Muscle of arm (tissue), 12 donors: Measurements from ENCODE around the gene MMP24. TPM values are rescaled to one million over a fixed set of nuclear protein-coding genes. Genes with fewer than 3 reads are reported as not detected.
A peak's percentile ranks its signal among the peaks of the same experiment; 100 is the strongest.

ENCODE experiments used
- DNase-seq: peaks from one replicate; pipeline ENCODE4 v3.0.0-alpha.2; 2013
- polyA plus RNA-seq, 12 donors: library from polyadenylated mRNA; unstranded; fragments of 120-200 nt; gene quantifications; one replicate each; pipeline ENCODE4 v1.2.1, GENCODE V29; 2013; ENCODE audit not compliant: insufficient read length in 12 of 12

Gene MMP24
- polyA plus RNA-seq, 12 donors: 0.19 to 0.77 (median 0.44) TPM; not detected in 2

DNA sequence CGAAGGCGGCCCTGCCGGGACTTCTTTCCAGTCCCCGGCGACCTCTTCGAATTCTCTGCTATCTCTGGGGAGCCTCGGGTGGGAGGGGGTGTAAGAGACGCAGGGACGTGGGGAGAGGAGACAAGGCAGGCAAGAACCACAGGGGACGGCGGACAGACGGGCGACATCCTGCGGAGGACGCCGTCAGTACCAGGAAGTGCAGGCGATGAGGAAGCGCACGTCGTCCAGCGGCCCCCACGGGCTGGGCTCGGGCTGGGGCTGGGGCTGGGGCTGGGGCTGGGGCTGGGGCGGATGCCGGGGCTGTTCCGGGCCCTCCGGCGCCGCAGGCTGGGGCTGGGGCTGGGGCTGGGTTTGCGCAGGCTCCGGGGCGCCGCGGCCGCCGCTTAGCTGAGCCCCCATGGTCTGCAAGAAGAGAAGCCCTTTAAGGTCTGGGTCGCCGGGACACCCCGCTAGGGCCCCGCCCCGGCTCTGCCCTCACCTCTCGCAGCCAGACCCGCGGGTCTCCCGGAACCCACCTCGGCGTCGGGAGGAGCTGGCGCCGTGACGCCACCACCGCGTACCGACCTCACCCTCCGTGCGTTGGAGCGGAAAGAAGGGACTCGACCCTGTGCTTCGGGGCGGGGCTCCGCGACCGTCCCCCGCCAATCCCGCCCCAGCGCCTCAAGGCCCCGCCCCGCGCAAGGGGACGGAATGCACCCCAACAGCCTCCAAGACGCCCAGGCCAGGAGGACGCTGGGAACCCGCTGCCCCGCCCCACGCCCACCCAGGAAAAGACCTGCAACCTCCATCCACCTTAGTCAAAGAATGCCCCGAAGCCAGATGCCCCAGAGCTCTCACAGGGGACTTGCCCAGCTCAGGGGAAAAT is 51.3 kb downstream of the MMP24 start, which contains the start of gene MMP24OS:
Gene MMP24OS, minus strand, starts transcription at position 592 of the 865 bp plus-strand sequence. Its CDS starts 193 bp downstream, at position 399.
- DNase-seq: peak; percentile 89

DNA sequence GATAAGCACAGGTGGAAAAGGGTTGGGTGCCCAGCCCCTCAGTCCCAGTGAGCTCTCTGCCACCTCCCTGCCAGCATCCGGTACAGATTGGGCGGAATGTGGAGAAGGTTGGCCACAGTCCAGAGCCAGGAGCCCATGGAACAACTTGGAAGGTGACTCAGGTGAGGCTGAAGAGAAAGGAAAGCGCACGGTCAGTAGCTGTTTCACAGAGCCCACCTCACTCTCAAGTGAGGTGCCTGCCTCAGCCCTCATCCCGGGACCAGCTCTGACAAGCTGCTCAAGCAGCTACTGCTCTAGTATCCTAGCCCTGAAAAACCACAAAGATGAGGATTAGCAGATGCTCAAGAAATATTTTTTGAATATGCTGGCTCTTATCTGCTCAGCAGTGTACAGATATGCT is 52.5 kb downstream of the MMP24 start:
- no peak for DNase-seq

DNA sequence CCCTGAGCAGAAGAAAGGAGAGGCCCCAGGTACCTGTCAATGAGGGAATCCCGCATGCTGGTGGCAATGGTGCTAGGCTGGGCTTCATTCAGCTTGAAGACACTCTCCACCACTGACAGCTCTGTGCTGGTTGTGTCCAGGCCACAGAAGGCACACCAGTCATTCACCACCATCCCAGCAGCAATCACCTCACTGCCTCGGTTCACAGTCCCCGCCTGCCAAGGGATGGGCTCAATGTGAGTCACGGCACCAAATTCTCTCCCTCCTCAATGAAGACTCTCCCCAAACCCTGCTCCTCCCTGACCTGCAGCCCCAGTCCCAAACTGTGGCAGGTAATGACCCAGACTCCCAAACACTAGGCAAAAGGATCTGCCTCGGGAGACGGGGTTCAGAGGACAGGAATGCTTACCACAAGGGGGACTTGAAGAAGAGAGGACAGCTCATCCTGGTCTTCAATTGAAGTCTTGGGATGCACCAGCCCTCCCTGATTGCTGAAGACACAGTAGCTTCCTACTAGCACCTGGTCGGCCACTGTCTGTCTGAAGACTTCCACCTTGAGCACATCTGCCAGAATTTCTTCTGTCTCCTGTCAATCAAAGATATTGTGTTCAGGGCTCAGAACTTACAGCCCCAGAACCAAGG is 53.2 kb downstream of the MMP24 start:
- no peak for DNase-seq

DNA sequence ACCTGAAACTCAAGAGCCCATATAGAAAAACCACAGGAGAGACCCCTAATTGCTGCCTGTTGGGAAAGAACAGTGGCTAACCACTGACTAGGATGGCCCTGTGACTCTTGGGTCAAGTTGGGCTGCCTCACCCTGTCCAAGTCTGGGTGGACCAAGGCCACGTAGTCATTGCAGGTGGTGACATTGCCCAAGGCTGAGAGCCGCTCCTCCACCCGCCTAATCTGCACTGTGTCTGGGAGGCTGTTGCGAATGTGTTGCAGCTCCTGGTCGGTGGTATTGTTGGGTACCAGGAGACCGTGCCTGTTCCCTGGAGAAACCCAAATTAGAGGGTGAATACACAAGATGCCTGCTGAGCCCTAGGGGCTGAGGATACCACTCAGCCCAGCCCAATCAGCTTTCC is 54.0 kb downstream of the MMP24 start:
- no peak for DNase-seq

DNA sequence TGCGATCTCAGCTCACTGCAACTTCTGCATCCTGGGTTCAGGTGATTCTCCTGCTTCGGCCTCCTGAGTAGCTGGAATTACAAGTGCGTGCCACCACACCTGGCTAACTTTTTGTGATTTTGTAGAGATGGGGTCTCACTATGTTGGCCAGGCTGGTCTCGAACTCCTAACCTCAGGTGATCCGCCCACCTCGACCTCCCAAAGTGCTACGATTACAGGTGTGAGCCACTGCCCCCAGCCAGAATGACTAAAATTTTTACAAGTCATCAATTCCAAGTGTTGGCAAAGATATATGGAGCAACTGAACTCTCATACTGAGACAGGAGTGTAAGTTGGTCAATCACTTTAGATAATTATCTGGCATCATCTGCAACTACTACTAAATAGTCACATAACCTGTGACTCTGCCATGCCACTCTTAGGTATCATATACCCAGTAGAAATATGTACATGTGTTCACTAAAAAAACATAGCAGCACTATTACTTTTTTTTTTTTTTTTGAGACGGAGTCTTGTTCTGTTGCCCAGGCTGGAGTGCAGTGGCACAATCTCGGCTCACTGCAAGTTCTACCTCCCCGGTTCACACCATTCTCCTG is 55.1 kb downstream of the MMP24 start:
- DNase-seq: no peak

DNA sequence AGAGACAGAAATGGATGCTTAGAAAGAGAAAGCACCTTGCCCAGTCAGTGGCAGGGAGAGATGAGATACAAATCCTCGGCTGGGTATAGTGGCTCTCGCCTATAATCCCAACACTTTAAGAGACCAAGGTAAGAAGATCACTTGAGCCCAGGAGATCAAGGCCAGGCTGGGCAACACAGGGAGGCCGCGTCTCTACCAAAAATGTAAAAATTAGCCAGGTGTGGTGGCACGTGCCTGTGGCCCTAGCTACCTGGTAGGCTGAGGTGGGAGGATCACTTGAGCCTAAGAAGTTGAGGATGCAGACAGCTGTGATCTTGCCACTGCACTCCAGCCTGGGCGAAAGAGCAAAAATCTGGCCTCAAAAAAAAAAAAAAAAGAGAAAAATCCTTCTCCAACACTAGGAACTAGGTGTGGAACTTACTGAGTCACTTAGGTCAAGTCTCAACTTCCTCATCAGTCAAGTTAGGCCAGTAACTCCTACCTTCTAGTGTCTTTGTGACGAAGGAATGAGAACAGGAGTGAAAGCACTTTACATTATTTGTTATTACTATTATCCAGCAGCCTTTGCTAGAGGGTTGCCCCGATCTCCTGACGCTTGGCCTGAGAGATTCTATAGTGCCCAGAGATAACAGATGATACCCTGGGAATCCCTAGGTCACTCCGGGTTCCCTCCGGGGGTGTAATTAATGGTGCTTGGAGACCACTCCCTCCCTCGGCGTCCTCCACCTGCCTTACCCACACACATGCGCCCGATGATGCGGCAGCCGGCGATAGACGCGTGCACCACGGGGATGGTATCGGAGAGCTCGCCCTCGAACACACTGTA is 57.2 kb downstream of the MMP24 start:
- DNase-seq: no peak

DNA sequence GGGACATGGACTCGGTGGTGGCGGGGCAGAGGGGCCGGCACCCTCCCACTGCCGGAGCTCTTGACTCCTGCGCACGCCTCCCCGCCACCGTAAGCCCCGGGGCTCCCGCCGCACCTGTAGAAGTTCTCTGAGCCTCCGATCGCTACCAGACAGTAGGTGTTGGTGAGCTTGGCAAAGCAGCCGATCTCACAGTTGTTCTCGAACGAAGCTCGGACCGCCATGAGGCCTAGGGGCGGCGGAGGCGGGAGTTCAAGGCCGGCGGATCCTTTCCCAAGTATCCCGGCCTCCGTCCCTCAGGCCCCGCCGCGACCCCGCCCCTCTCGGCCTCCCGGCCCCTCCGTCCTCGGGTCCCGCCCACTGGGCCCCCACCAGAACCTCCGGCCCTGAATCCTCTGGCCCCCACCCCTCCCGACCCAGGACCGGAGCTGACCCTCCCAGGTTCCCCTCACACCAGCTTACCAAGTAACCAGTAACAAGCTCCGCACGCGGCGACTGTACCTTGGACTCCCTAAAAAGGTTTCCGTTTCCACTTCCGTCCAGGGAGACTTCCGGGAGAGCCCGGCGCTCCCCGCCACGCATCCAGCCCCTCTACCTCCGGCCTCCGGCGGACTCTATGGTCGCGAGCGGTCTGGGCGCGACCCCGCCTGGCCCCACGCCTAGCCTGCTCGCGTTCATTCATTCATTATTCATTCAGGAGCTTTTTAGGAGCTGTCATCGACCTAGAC is 57.9 kb downstream of the MMP24 start, which contains the start of gene EIF6:
Gene EIF6, minus strand, starts transcription at position 506 of the 725 bp plus-strand sequence. Its CDS starts 285 bp downstream, at position 221.
- DNase-seq: peak; percentile 93

DNA sequence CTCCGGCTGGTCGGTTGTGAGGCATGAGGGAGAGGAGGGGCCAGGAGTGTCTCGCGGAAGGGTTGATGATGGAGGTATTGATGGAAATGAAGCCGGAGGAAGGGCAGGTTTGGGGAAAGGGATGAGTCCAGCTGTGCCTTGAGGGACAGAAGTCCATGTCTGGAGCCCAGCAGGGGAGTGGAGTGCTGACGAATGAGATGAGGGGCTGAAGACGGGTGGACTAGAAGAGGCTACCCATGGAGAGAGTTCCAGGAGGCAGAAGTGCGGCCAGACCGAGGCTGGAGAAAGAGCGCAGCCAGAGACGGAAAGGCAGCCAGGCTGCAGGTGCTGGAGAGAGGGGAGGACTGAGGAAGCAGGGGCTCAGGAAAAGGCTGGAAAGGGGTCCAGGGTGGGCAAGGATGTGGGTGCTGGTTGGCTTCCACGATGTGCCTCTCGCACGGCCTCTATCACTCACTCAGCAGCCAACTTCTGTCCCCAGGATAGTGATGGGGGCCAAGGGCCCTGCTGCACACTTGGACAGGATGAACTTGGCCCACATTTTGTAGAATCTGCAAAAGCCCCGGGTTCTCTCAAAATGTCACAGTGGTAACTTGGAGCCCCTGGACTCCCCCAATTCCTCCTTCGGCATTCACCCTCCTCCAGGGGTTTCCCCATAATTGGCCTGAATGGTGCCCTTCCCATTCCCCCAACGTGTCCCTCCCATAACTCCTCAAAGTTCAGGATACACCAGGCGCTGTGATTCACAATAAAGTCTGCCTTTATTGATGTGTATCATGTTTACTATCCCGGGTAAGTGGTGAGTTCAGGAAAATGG is 58.7 kb downstream of the MMP24 start:
- no peak for DNase-seq

DNA sequence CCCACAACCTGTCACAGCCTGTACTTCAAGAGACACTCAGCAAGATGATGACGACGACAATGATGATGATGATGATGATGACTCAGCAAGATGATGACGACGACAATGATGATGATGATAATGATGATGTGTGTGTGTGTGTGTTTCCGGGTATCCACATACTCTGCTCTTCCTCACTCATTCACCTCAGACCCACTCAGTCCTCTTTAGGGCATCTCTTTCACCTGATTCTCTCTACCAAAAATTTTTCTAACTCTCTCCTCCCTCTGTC is 59.3 kb downstream of the MMP24 start:
- no peak for DNase-seq

DNA sequence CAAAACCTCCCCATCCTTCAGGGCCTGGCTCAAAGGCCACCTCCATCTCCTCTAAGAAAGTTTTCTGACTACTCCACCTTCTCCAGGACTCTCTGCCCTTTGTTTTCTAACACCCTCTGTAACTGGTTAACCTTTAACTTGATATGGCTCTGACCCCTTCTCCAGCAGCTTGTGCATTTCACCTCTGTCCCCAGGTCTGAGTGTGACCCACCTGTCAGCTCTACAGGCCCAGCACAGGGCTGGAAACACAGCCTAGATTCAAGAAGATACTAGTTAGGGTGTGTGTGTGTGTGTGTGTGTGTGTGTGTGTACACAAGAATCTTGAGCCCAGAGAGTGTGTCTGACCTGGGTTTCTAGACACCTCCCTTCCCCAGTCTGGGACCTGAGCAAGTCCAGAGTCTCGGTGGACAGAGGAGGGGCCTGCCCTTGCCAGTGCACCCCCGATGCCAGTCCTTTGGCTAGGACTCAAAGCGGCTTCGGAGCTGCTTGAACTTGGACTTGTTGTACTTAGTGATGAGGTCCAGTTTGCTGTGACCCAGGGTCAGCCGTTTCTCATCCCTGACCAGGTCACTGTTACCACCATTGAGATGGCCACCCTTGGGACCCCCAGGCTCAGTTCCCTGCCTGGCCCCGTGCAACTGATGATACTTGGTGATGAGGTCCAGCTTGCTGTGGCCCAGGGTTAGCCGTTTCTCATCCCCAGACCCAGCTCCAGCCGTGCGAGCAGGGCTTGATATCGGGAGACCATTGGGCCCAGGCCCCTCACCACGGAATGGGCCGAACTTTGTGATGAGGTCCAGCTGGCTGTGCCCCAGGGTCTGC is 59.8 kb downstream of the MMP24 start:
- no peak for DNase-seq

DNA sequence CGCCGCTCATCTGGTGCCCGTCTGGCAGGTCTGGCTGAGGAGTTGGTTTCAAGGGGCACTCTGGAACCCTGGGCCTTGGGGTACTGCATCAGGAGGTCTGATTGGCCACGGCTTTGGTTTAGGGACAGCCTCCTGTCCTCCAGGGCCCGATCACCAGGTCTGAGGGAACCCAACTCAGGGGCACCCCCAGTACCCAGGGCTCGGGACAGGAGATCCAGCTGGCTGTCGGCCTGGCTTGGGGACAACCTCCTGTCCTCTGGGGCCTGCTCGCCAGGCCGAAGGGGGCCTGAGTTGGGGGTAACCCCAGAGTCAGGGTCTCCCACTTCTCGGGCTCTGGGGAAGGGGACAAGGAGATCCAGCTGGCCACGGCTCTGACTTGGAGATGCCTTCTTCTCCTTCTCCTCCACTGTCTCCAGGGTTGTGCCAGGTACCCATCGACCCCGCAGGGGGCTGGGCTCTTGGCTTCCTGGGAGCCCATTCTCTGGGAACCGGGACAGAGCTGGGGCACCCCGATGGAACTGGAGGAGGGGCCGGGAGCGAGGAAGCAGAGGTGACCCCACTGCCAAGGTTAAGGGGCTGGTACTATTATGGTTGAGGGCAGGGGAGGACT is 60.5 kb downstream of the MMP24 start:
- DNase-seq: no peak

DNA sequence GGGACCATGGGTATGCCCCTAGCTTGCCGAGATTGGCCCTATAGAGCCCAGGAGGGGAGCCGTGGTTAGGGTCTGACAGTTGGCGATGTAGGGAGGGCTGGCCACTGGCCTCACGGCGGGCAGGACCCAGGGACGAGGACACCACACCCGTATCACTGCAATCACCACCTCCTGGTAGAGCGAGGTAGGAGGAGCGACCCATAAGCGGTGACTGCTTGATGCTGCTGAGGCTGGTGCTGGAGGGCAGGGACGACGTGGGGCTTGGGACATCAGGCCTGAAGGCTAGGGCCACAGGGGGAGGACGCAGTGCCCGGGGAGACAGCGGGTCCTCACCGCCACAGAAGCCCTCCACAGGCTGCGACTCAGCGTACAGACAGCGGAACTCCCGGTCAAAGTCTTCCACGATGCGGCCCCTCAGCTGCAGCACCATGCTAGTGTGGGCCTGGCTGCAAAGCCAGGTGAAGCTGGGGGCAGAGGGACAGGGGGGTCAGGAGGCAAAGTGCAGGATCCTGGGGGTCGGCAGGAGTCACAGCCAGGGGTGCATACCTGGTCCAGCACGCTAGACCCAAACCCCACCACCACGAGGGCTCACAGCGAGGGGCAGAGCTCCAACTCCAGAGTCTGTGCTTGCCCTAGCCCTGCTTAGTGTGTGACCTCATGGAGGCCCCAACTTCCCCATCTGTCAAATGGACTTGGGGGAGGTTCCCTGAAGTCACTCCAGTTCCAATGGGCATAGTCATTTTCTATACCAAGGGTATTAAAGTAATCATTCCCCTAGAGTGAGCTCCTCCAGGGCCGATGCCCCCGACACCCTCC is 61.2 kb downstream of the MMP24 start:
- DNase-seq: no peak

DNA sequence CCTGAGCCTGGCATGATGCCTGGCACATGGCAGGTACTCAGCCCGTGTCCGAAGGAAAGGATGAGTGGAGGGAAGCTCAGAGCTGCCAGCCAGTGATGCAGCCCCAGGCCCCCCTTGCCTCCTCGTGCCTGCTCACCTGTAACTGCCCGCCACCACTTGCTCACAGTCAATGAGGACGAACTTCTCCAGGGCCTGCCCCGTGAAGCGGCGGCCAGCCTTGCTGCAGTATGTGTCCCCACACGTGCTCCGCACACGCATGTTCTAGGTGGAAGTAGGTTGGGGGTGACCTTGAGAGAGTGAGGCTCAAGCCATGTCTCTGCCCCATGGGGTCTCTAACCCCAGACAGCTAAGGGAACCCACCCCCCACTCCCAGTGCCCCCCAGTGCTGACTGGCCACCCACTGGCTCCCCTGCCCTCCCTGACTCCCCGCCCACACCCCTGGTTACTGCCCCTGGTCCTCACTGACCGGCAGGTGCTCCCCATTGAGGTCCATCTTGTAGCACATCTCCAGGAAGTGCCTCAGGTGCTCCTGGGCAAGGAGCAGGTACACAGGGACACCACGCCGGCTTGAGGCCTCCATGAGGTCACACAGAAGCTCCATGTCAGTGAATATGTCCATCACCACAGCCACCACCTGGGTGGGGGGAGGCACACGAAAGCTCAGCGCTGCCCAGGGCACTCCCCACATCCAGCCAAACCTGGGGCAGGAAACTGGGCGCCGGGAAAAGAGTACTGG is 62.0 kb downstream of the MMP24 start:
- no peak for DNase-seq

DNA sequence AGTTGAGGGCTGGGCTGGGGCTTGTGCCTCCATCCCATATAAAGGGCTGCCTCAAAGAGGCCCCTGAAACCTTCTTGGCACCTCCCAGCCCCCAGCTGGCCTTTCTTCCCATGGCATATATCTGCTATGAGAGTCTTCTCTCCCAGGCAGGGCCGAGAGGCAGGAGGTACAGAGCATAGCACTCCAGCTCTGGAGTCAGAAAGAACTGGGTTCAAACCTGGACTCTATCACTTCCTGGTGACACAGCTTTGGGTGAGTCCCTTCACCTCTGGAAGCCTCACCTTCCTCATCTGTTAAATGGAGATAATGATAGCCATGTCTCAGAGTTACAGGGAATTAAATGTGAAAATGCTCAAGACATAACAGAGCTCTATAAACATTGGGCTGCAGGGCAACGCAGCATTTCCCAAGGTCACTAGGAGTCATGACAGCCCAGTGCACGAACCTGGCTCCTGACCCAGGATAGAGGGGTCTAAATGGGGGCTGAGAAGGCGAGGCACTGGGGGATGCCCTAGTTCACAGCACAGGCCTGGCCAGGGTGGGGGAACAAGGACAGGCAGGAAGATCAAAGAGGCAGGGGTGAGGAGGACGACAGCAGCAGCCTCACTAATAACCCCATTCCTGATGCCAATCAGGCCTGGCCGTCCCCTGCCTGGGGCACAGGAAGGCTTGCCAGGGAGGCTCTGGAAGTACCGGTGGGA is 63.8 kb downstream of the MMP24 start:
- DNase-seq: no peak

DNA sequence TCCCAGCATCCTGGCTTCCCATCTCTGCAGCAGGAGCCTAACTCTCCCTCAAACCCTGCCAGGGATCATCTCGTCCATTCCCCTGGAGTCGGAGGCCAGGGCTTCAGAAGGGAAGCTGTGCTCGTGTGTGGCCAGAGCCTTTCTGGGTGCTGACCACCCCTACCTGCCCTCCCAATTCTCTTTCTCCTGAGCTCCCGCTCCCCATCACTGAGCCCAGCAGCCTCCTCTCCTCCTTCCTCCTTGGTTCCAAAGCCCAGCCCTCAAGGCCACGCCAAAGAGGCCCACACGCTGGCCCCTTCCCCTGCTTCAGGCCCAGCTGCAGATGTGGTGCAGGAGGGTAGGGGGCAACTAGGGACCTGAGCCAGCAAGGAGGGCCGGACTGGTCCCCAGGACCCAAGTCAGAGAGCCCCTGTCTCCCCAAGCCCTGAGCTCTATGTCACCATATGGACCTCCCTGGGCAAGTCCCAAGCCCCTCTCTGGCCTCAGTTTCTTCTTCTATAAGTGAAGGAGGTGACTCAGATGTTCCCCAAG is 64.5 kb downstream of the MMP24 start:
- DNase-seq: no peak
